ENCODE results near the gene C17orf78.

- TF ChIP-seq POLR2A (IDR thresholded peaks at IDR 0.05): no peak
- TF ChIP-seq EP300 (IDR thresholded peaks at IDR 0.05): no peak
Measured at GRCh38 chr17:37400505-37400904, 24.7 kb downstream of the C17orf78 start.

All from ovary (tissue), 1 donor.